ENCODE results near the gene SLC35B2. TPM values are rescaled to one million over a fixed set of nuclear protein-coding genes. Genes with fewer than 3 reads are reported as not detected.

SLC35B2 gene
- total RNA-seq, 1 experiment from 2014 or later = 28.9 TPM

- no peak for TF ChIP-seq ZNF423 (CRISPR knock-in tag; IDR thresholded peaks at IDR 0.05)
- no peak for TF ChIP-seq CBFB (CRISPR knock-in tag; IDR thresholded peaks at IDR 0.05; ENCODE audit: low read depth)
- no peak for TF ChIP-seq NR1H2 (CRISPR knock-in tag; IDR thresholded peaks at IDR 0.05)
Observed at GRCh38 chr6:44286747-44287146, 29.4 kb upstream of the SLC35B2 start (continued).

- CTCF ChIA-PET = interaction anchor here (1.4 to 1.9 kb wide), 2 partner anchors 19 to 27 kb away, joined by 5 to 10 read pairs; partner anchors contain the start of gene AARS2
- H3K36me3 Mint-ChIP-seq = no peaks in the 10 kb centered on the region
- no peak overlapping the region for H3K27ac Mint-ChIP-seq
- ATAC-seq (no peak), DNase-seq (ENCODE audit: low spot score) (no peak)
- TF ChIP-seq MAX (CRISPR knock-in tag; IDR thresholded peaks at IDR 0.05) = no peak
- no peak for TF ChIP-seq OVOL2 (CRISPR knock-in tag; IDR thresholded peaks at IDR 0.05; ENCODE audit: borderline replicate concordance)
- TF ChIP-seq ATF6 (CRISPR knock-in tag; IDR thresholded peaks at IDR 0.05) = no peak
- no peak for TF ChIP-seq ZNF671 (CRISPR knock-in tag; IDR thresholded peaks at IDR 0.05)
- TF ChIP-seq ERG (CRISPR knock-in tag; IDR thresholded peaks at IDR 0.05) = no peak
- no peak for TF ChIP-seq GRHL2 (CRISPR knock-in tag; IDR thresholded peaks at IDR 0.05; ENCODE audit: insufficient replicate concordance, severe bottlenecking)
- no peak for TF ChIP-seq ESRRA (CRISPR knock-in tag; IDR thresholded peaks at IDR 0.05; ENCODE audit: borderline replicate concordance)
- no peak for TF ChIP-seq PRRX2 (CRISPR knock-in tag; IDR thresholded peaks at IDR 0.05)
- H3K27me3 Mint-ChIP-seq (ENCODE audit: low read depth) = peaks cover 54% of the 10 kb centered on the region
- no peaks in the 10 kb centered on the region for H3K9me3 Mint-ChIP-seq
- H3K4me3 Mint-ChIP-seq = no peak overlapping the region
- POLR2A ChIA-PET = no interaction called here
- H3K4me1 Mint-ChIP-seq = no peaks in the 10 kb centered on the region
Observed at GRCh38 chr6:44286285-44286565, 28.9 kb upstream of the SLC35B2 start.

GRCh38 chr6:44285552-44286284 lies 28.4 kb upstream of the SLC35B2 start:
- ChIA-PET CTCF (interaction anchor here (0.8 to 1.9 kb wide), 3 partner anchors 15 to 27 kb away, joined by 5 to 10 read pairs (median 5); partner anchors contain the start of genes AARS2 and TMEM151B), POLR2A (interaction anchor here (0.7 kb wide), 1 partner anchor 29 kb away, joined by 3 read pairs; no protein-coding TSS in a partner anchor)
- Mint-ChIP-seq H3K4me1 (no peaks in the 10 kb centered on the region), H3K36me3 (no peaks in the 10 kb centered on the region), H3K9me3 (no peaks in the 10 kb centered on the region), H3K27me3 (ENCODE audit: low read depth) (peaks cover 57% of the 10 kb centered on the region), H3K4me3 (no peak overlapping the region), H3K27ac (no peak overlapping the region)
- TF ChIP-seq GABPB1 (CRISPR knock-in tag; IDR thresholded peaks at IDR 0.05) (no peak), USF1 (CRISPR knock-in tag; IDR thresholded peaks at IDR 0.05) (peak; percentile 21; the same call in 1 of the 2 replicates)
- DNase-seq (ENCODE audit: low spot score) = peak; percentile 57
- peak; percentile 72 for ATAC-seq

GRCh38 chr6:44284867-44285266 lies 27.5 kb upstream of the SLC35B2 start:
- Mint-ChIP-seq H3K4me3 (no peak overlapping the region), H3K27me3 (ENCODE audit: low read depth) (peaks cover 60% of the 10 kb centered on the region), H3K27ac (no peak overlapping the region), H3K9me3 (no peaks in the 10 kb centered on the region), H3K36me3 (no peaks in the 10 kb centered on the region), H3K4me1 (no peaks in the 10 kb centered on the region)
- no peak for TF ChIP-seq RORB (CRISPR knock-in tag; IDR thresholded peaks at IDR 0.05)
- no peak for TF ChIP-seq SMAD3 (CRISPR knock-in tag; IDR thresholded peaks at IDR 0.05; ENCODE audit: borderline replicate concordance)
- no peak for TF ChIP-seq CTCF (IDR thresholded peaks at IDR 0.05)
- TF ChIP-seq PRDM15 (CRISPR knock-in tag; IDR thresholded peaks at IDR 0.05) = no peak
- POLR2A ChIA-PET = no interaction called here
- CTCF ChIA-PET = interaction anchor here (0.8 to 1.9 kb wide), 3 partner anchors 14 to 28 kb away, joined by 5 to 10 read pairs (median 5); partner anchors contain the start of genes AARS2 and TMEM151B
- DNase-seq (ENCODE audit: low spot score) = no peak
- no peak for ATAC-seq
